OCI-LY7 (cell line): Measurements from ENCODE around the gene WIPF3.

Experiments used
- CTCF ChIP-seq: fragments of 200-600 bp; sonication (generic); conservative IDR thresholded peaks from 2 replicates; pipeline ENCODE4 v1.5.1; 2014; ENCODE audit warnings: mild to moderate bottlenecking, antibody characterized with exemption, low read length, moderate library complexity, mixed read lengths
- EZH2phosphoT487 ChIP-seq: fragments of 200-600 bp; sonication (generic); IDR thresholded peaks from 2 replicates; pipeline ENCODE4 v1.6.1; 2018; ENCODE audit warnings: low read depth, borderline replicate concordance, mild to moderate bottlenecking, mixed run types, antibody characterized with exemption, low read length, moderate library complexity, mixed read lengths

GRCh38 chr7:29843726-29844125 is 37.4 kb downstream of the WIPF3 start:
- TF ChIP-seq EZH2phosphoT487 = no peak
- TF ChIP-seq CTCF = no peak
